NCI-H2107 (cell line): ENCODE data around the gene CCDC30.
"Not testable (repeated sequence)": the region's sequence is repeated elsewhere in the genome, so short reads cannot be mapped to it uniquely, and the experiment has no call there.

Experiments
- DNase-seq: peaks from one replicate; lab custom pipeline; 2025; lab: John Stamatoyannopoulos, UW

The CCDC30 gene

GRCh38 chr1:42657201-42657600 is 194.1 kb downstream of the CCDC30 start:
- DNase-seq, result no peak

- DNase-seq, result peak; percentile 97
These were observed 195.1 kb downstream of the CCDC30 start, which contains the start of gene PPIH for GRCh38 chr1:42657981-42658876. TSS of gene PPIH (plus strand) at chr1:42658423. CDS start at chr1:42658447, 24 bp downstream.

GRCh38 chr1:42658877-42659337 is 195.8 kb downstream of the CCDC30 start:
- DNase-seq, result no peak

GRCh38 chr1:42660907-42661500 is 197.9 kb downstream of the CCDC30 start:
- DNase-seq, result no peak

- no peak for DNase-seq
These were observed 206.8 kb downstream of the CCDC30 start for GRCh38 chr1:42669936-42670335.

GRCh38 chr1:42670425-42670824 is 207.3 kb downstream of the CCDC30 start:
- no peak for DNase-seq

- DNase-seq, result no peak
These were observed 211.1 kb downstream of the CCDC30 start for GRCh38 chr1:42674214-42674613.

- no peak for DNase-seq
These were observed 211.6 kb downstream of the CCDC30 start for GRCh38 chr1:42674682-42675081.

- DNase-seq, result no peak
These were observed 212.4 kb downstream of the CCDC30 start for GRCh38 chr1:42675467-42675866.

- no peak for DNase-seq
These were observed 213.5 kb downstream of the CCDC30 start for GRCh38 chr1:42676534-42677087.

- DNase-seq, result no peak
These were observed 216.4 kb downstream of the CCDC30 start for GRCh38 chr1:42679364-42679983.

- no peak for DNase-seq
These were observed 217.0 kb downstream of the CCDC30 start for GRCh38 chr1:42680055-42680454.

GRCh38 chr1:42680921-42681683 is 218.0 kb downstream of the CCDC30 start:
- DNase-seq, result no peak

- peak; percentile 98 for DNase-seq
These were observed 218.8 kb downstream of the CCDC30 start, which contains the start of gene YBX1 for GRCh38 chr1:42681741-42682483. TSS of gene YBX1 (plus strand) at chr1:42682418. CDS start at chr1:42682566, 148 bp downstream.

- not testable (repeated sequence) for DNase-seq
These were observed 219.3 kb downstream of the CCDC30 start for GRCh38 chr1:42682484-42682738.

GRCh38 chr1:42682739-42683531 is 219.8 kb downstream of the CCDC30 start:
- DNase-seq, result peak; percentile 33

GRCh38 chr1:42684139-42684538 is 221.1 kb downstream of the CCDC30 start:
- DNase-seq, result no peak

GRCh38 chr1:42686418-42686817 is 223.3 kb downstream of the CCDC30 start:
- DNase-seq, result no peak

GRCh38 chr1:42689912-42690311 is 226.8 kb downstream of the CCDC30 start:
- no peak for DNase-seq

- no peak for DNase-seq
These were observed 227.5 kb downstream of the CCDC30 start for GRCh38 chr1:42690477-42691156.
